Neuronal stem cell (in vitro differentiated cells): ENCODE data around the gene KLHL7.

Experiments used
- DNase-seq: peaks from one replicate; pipeline ENCODE4 v3.0.0-alpha.2; 2013; ENCODE audit warnings: low spot score
- H2AFZ ChIP-seq: one replicate; pipeline ENCODE4 v1.6.1; 2013; ENCODE audit warnings: mild to moderate bottlenecking, low read length, inconsistent platforms
- H2AK5ac ChIP-seq: 2 replicates; pipeline ENCODE4 v1.6.1; 2013; ENCODE audit warnings: low read depth, mild to moderate bottlenecking, inconsistent platforms, low read length, moderate library complexity, mixed read lengths
- H2BK120ac ChIP-seq: 2 replicates; pipeline ENCODE4 v1.6.1; 2013; ENCODE audit warnings: low read depth, mild to moderate bottlenecking, inconsistent platforms, low read length, moderate library complexity, mixed read lengths
- H2BK12ac ChIP-seq: one replicate; pipeline ENCODE4 v1.6.1; 2013; ENCODE audit warnings: low read length, inconsistent platforms
- H2BK15ac ChIP-seq: 2 replicates; pipeline ENCODE4 v1.6.1; 2013; ENCODE audit warnings: mild to moderate bottlenecking, low read length, inconsistent platforms, mixed read lengths
- H2BK5ac ChIP-seq: one replicate; pipeline ENCODE4 v1.6.1; 2013; ENCODE audit warnings: inconsistent platforms, mild to moderate bottlenecking, low read length, moderate library complexity
- H3K14ac ChIP-seq: one replicate; pipeline ENCODE4 v1.6.1; 2013; ENCODE audit warnings: low read length, inconsistent platforms
- H3K18ac ChIP-seq: 2 replicates; pipeline ENCODE4 v1.6.1; 2013; ENCODE audit warnings: low read length, inconsistent platforms
- H3K23ac ChIP-seq: 2 replicates; pipeline ENCODE4 v1.6.1; 2013; ENCODE audit warnings: low read depth, mild to moderate bottlenecking, mixed read lengths, low read length, inconsistent platforms; ENCODE audit not compliant: poor library complexity
- H3K27ac ChIP-seq: replicated peaks from 3 replicates; pipeline ENCODE4 v1.5.1; 2013; ENCODE audit warnings: low read length, inconsistent platforms
- H3K27me3 ChIP-seq, 3 experiments: 2 replicates each; pipeline ENCODE4 v1.6.1; 2013; ENCODE audit warnings: low read length in 3 of 3, mild to moderate bottlenecking in 2 of 3, inconsistent platforms in 1 of 3, low read depth in 1 of 3, mixed read lengths in 1 of 3, moderate library complexity in 1 of 3; ENCODE audit not compliant: control insufficient read depth in 3 of 3, insufficient read depth in 3 of 3
- H3K36me3 ChIP-seq, 2 donors: replicated peaks in 1 of 2; 2 replicates each; pipeline ENCODE4 v1.6.1; 2013; ENCODE audit warnings: low read length in 2 of 2; ENCODE audit not compliant: control insufficient read depth in 2 of 2, insufficient read depth in 2 of 2
- H3K4ac ChIP-seq: 2 replicates; pipeline ENCODE4 v1.6.1; 2013; ENCODE audit warnings: inconsistent platforms, mild to moderate bottlenecking, low read length, moderate library complexity
- H3K4me1 ChIP-seq, 2 donors: 1 replicate in 1 of 2; 2 replicates in 1 of 2; pipeline ENCODE4 v1.6.1; 2013; ENCODE audit warnings: low read length in 2 of 2, low read depth in 1 of 2; ENCODE audit not compliant: control insufficient read depth in 2 of 2, insufficient read depth in 1 of 2
- H3K4me2 ChIP-seq: one replicate; pipeline ENCODE4 v1.6.1; 2013; ENCODE audit warnings: mild to moderate bottlenecking, low read length, inconsistent platforms; ENCODE audit not compliant: insufficient read depth, poor library complexity, severe bottlenecking
- H3K4me3 ChIP-seq, 2 donors: 2 replicates each; pipeline ENCODE4 v1.5.1; 2013; ENCODE audit warnings: low read length in 2 of 2, mild to moderate bottlenecking in 2 of 2, inconsistent platforms in 1 of 2, moderate library complexity in 1 of 2
- H3K79me1 ChIP-seq: one replicate; pipeline ENCODE4 v1.6.1; 2013; ENCODE audit warnings: low read depth, mild to moderate bottlenecking, inconsistent platforms, low read length, moderate library complexity
- H3K9ac ChIP-seq: one replicate; pipeline ENCODE4 v1.6.1; 2013; ENCODE audit warnings: mild to moderate bottlenecking, low read depth, low read length, inconsistent platforms; ENCODE audit not compliant: poor library complexity
- H3K9me3 ChIP-seq, 2 donors: replicated peaks in 1 of 2; 2 replicates each; pipeline versions ENCODE3 to v1.6.1; 2013; ENCODE audit warnings: low read length in 2 of 2, mild to moderate bottlenecking in 2 of 2, inconsistent platforms in 1 of 2, low read depth in 1 of 2, mixed read lengths in 1 of 2, moderate library complexity in 1 of 2; ENCODE audit not compliant: control insufficient read depth in 2 of 2, insufficient read depth in 1 of 2
- H4K8ac ChIP-seq: one replicate; pipeline ENCODE4 v1.6.1; 2013; ENCODE audit warnings: low read depth, mild to moderate bottlenecking, inconsistent platforms, low read length, moderate library complexity
- H4K91ac ChIP-seq: one replicate; pipeline ENCODE4 v1.6.1; 2013; ENCODE audit warnings: low read length, low read depth, mild to moderate bottlenecking, inconsistent platforms; ENCODE audit not compliant: poor library complexity
- WGBS, 2 donors: extraction: QIAGEN DNeasy Blood & Tissue Kit; methylation state at CpG; one replicate each; pipeline ENCODE4 v1.1.7; 2013; ENCODE audit warnings: missing lambda C conversion rate in 2 of 2, mixed read lengths in 1 of 2; ENCODE audit not compliant: insufficient read length in 2 of 2, insufficient replicate concordance in 1 of 2; ENCODE audit errors: extremely low coverage in 2 of 2; 5-methylcytosine and 5-hydroxymethylcytosine counted together

The KLHL7 gene

DNA sequence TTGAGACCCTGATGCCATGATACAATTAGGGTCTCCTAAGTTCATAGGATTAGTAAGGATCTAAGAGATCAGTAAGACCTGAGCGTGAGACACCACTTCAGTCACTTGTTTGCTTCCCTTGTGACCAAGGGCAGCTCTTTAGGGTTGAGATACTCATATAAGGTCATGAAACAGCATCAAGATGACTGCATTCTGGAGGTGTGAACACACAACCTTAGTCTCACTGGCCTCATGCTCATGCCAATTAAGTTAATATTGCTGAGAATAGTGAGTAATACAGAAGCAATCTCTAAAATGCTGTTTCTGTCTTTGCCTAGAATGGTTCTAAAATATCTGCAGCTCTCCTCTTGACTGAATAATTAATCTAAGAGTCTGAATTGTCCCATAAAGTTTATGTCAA, 39.6 kb upstream of the KLHL7 start:
- no peak overlapping the region for H2AFZ ChIP-seq
- no peaks in the 10 kb centered on the region for H3K36me3 ChIP-seq
- no peak overlapping the region for H2BK5ac ChIP-seq
- no peak overlapping the region for H4K8ac ChIP-seq
- no peak overlapping the region for H3K4me3 ChIP-seq
- H3K9me3 ChIP-seq, result no peaks in the 10 kb centered on the region
- peaks cover 0 to 1% of the 10 kb centered on the region in 2 donors for H3K4me1 ChIP-seq
- H3K27me3 ChIP-seq, result peaks cover 0 to 5% (median 0%) of the 10 kb centered on the region in 3 experiments
- H2BK12ac ChIP-seq, result no peak overlapping the region
- H3K4ac ChIP-seq, result no peak overlapping the region
- no peak overlapping the region for H4K91ac ChIP-seq
- H3K18ac ChIP-seq, result no peak overlapping the region
- no peak overlapping the region for H2BK120ac ChIP-seq
- no peak for DNase-seq
- H3K4me2 ChIP-seq, result no peak overlapping the region
- no peak overlapping the region for H2BK15ac ChIP-seq
- WGBS, 2 donors, result no CpG with 5 or more reads among the region's 1 CpG
- no peak overlapping the region for H2AK5ac ChIP-seq
- no peak overlapping the region for H3K9ac ChIP-seq
- no peak overlapping the region for H3K27ac ChIP-seq
- H3K79me1 ChIP-seq, result no peaks in the 10 kb centered on the region
- no peak overlapping the region for H3K23ac ChIP-seq
- H3K14ac ChIP-seq, result no peak overlapping the region

DNA sequence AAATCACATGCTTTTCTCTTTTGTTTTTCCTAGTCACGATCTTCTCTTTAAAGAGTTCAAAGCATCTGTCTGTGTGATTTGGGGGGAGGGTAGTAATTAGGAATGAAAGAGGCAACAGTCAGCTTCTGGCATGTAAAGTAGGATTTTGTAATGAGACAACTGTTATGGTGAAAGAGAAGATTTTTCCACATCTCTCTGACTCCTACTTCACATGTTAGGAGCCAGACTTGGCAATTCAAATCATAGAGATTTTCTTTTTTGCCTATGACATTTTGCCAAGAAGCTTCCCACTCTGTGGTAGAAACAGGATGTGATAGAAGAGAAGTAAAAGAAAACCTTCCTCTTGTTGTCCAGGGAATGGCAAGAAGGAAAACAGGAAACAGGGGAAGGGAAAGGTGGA, 38.3 kb upstream of the KLHL7 start:
- WGBS, 2 donors, result no CpG with 5 or more reads among the region's 1 CpG
- no peak overlapping the region for H2BK5ac ChIP-seq
- no peak overlapping the region for H4K91ac ChIP-seq
- H2AK5ac ChIP-seq, result no peak overlapping the region
- H3K9me3 ChIP-seq, result no peaks in the 10 kb centered on the region
- DNase-seq, result no peak
- no peak overlapping the region for H3K4me2 ChIP-seq
- no peaks in the 10 kb centered on the region for H3K36me3 ChIP-seq
- no peak overlapping the region for H2BK120ac ChIP-seq
- H3K4me3 ChIP-seq, result no peak overlapping the region
- no peak overlapping the region for H3K23ac ChIP-seq
- H3K79me1 ChIP-seq, result no peaks in the 10 kb centered on the region
- no peak overlapping the region for H3K18ac ChIP-seq
- peaks cover 0 to 5% (median 0%) of the 10 kb centered on the region in 3 experiments for H3K27me3 ChIP-seq
- no peak overlapping the region for H2BK12ac ChIP-seq
- no peak overlapping the region for H2AFZ ChIP-seq
- no peak overlapping the region for H3K4ac ChIP-seq
- H3K4me1 ChIP-seq, result peaks cover 0 to 1% of the 10 kb centered on the region in 2 donors
- H3K27ac ChIP-seq, result no peak overlapping the region
- H4K8ac ChIP-seq, result no peak overlapping the region
- H2BK15ac ChIP-seq, result no peak overlapping the region
- H3K9ac ChIP-seq, result no peak overlapping the region
- H3K14ac ChIP-seq, result no peak overlapping the region

DNA sequence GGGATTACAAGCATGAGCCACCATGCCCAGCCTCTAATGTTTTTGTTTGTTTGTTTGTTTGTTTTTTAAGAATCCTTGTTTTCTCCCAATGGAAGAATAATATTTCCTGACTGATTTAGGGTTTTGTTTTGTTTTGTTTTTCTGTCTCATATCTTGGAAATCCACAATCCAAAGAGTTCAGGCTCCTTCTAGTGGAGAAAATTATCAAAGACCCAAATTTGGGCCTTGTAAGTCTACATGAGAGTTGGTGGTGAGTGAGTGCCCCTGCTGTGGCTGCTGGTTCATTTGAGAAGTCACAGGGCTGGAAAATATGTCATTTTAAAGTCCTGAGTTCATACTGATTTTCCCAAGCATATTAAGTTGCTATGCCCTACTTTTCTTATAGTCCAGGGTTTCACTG, 33.5 kb upstream of the KLHL7 start:
- no peak overlapping the region for H3K18ac ChIP-seq
- no peak overlapping the region for H3K9ac ChIP-seq
- no peak overlapping the region for H3K4me3 ChIP-seq
- no peak overlapping the region for H2BK120ac ChIP-seq
- no peak overlapping the region for H3K4me2 ChIP-seq
- peaks cover 0 to 7% of the 10 kb centered on the region in 2 donors for H3K4me1 ChIP-seq
- H3K23ac ChIP-seq, result no peak overlapping the region
- no peaks in the 10 kb centered on the region for H3K27me3 ChIP-seq
- H3K36me3 ChIP-seq, result no peaks in the 10 kb centered on the region
- no peak overlapping the region for H4K8ac ChIP-seq
- H3K79me1 ChIP-seq, result no peaks in the 10 kb centered on the region
- H3K27ac ChIP-seq, result no peak overlapping the region
- peak overlapping the region; percentile 71 for H2AFZ ChIP-seq
- no peak overlapping the region for H2BK15ac ChIP-seq
- H4K91ac ChIP-seq, result no peak overlapping the region
- no peak overlapping the region for H2BK12ac ChIP-seq
- no peak overlapping the region for H2AK5ac ChIP-seq
- no peak overlapping the region for H3K4ac ChIP-seq
- no peaks in the 10 kb centered on the region for H3K9me3 ChIP-seq
- no peak overlapping the region for H3K14ac ChIP-seq
- H2BK5ac ChIP-seq, result no peak overlapping the region
- no peak for DNase-seq

DNA sequence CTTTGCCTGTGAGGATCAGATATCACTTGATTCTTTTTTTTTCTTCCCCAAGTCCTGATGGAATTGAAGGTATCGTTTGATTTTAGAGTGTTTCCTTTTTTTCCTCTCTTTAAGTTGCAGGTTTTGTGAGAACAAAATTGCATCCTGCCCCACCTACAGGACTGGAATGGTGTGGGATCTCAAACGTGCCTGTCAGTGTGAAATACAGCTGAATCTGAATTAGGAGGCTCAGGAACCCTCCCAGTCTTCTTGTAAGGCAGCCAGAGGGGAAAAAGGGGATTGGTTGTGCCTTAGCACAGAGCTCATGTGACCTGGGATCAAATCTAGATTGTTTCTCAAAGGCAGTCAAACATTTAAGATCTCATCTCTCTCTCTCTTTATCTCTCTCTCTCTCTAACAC, 32.7 kb upstream of the KLHL7 start:
- H3K4me3 ChIP-seq, result no peak overlapping the region
- H2BK12ac ChIP-seq, result no peak overlapping the region
- no peaks in the 10 kb centered on the region for H3K36me3 ChIP-seq
- H3K18ac ChIP-seq, result no peak overlapping the region
- H3K79me1 ChIP-seq, result no peaks in the 10 kb centered on the region
- H3K14ac ChIP-seq, result no peak overlapping the region
- no peak overlapping the region for H2BK120ac ChIP-seq
- no peak overlapping the region for H3K4ac ChIP-seq
- H4K91ac ChIP-seq, result no peak overlapping the region
- H3K9ac ChIP-seq, result no peak overlapping the region
- H2AFZ ChIP-seq, result peak overlapping the region; percentile 71
- WGBS, 2 donors, result no CpG with 5 or more reads among the region's 2 CpGs
- H3K4me2 ChIP-seq, result no peak overlapping the region
- H3K9me3 ChIP-seq, result no peaks in the 10 kb centered on the region
- H3K27ac ChIP-seq, result no peak overlapping the region
- no peak overlapping the region for H3K23ac ChIP-seq
- DNase-seq, result no peak
- H2BK15ac ChIP-seq, result no peak overlapping the region
- H2BK5ac ChIP-seq, result no peak overlapping the region
- no peaks in the 10 kb centered on the region for H3K27me3 ChIP-seq
- H3K4me1 ChIP-seq, result peaks cover 0 to 7% of the 10 kb centered on the region in 2 donors
- H4K8ac ChIP-seq, result no peak overlapping the region
- H2AK5ac ChIP-seq, result no peak overlapping the region
